Fibroblast of skin of back (primary cell): Measurements from ENCODE around the gene REC8.
"Not testable (repeated sequence)": the region's sequence is repeated elsewhere in the genome, so short reads cannot be mapped to it uniquely, and the experiment has no call there.

Experiments used
- DNase-seq: peaks from one replicate; pipeline ENCODE4 v3.0.0-alpha.2; 2013

The REC8 gene

DNA sequence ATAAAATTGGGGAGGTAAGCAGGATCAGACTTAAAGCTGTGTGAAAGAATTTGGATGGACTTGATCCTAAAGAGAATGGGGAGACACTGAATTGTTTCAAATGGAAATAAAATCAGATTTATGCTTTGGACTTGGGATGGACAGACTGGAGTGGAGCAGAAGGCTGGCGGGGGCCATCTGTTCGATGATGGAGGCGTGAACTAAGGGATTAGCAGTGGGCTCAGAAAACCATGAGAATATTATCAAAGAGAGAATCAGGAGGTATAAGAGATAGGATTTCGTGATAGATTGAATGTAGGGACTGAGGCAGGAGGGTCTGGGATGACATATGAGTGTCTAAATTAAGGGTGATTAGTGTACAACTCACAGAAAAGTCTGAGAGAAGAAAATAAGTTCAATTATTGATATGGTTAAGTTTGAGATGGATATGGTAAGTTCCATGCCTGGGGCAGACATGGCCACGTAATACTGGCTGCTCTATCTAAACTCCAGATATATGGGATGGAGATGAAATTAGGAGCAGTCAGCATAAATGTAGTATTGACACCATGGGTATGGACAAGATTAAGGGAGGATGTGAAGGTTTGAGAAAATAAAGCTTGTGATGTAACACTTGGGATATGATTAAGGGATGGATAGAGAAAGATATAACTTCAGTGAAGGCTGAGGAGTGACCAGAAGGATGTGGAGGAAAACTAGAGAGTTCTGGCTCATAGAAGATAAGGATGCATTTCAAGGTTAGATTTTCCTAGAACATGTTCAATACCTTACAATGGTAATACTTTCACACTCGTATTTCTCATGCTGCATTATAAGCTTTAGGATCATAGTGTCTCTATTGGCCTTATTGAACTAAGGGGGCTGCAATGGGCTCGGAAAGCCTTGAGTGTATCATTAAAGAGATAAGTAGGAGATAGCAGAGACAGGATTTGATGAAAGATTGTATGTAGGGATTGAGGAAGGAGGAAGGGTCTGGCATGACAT is 32.6 kb downstream of the REC8 start:
- no peak for DNase-seq

DNA sequence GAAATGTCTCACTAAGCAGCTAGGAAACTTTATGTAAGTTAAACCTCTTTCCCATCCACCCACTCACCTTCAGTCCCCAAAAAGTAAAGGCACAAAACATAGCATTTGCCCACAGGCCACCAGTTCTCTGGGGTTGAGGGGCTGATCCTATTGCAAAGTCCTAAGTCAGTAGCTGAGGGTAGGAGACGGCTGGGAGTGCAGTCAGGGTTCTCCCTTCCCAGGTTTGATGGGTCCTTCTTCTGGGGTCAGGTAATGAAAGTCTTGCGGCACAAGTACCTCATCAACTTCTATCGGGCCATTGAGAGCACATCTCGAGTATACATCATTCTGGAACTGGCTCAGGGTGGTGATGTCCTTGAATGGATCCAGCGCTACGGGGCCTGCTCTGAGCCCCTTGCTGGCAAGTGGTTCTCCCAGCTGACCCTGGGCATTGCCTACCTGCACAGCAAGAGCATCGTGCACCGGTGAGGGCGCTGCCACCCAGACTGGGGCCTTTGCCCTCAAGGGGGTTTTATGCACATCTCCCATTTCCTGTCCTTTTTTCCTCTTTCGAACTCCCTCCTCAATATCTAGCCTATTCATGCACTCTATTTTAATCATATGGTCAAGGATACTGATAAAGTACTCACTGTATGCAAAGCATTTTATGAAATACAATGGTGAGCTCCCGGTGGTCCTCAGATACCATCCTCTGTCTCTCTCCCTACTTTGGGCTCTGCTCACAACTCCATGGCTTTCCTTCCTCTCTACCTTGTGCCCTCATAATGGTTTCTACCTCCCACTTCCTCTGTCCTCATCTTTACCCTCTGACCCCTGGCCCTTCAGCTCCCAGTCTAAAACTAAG is 34.6 kb downstream of the REC8 start:
- DNase-seq, result no peak

DNA sequence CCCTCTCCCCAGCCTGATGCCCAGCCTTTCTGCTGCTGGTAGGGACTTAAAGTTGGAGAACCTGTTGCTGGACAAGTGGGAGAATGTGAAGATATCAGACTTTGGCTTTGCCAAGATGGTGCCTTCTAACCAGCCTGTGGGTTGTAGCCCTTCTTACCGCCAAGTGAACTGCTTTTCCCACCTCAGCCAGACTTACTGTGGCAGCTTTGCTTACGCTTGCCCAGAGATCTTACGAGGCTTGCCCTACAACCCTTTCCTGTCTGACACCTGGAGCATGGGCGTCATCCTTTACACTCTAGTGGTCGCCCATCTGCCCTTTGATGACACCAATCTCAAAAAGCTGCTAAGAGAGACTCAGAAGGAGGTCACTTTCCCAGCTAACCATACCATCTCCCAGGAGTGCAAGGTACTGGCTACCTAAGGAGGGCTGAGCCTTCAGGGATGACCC is 35.2 kb downstream of the REC8 start:
- no peak for DNase-seq

DNA sequence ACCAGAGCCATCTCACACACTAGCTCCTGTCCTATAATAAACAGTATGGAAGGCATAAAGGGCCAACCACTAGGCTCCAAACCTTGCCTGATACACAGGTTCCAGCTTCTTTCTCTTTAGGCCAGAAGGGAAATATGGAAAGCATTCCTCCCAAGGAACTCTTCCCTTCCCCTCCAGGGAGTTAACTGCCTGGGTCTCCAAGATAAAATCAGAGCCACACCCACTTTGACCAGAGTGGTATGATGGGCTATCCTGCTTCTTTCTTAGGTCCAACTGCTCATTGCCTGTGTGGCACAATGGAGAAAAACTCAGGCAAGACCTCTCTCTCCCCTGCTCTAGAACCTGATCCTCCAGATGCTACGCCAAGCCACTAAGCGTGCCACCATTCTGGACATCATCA is 35.7 kb downstream of the REC8 start:
- no peak for DNase-seq

DNA sequence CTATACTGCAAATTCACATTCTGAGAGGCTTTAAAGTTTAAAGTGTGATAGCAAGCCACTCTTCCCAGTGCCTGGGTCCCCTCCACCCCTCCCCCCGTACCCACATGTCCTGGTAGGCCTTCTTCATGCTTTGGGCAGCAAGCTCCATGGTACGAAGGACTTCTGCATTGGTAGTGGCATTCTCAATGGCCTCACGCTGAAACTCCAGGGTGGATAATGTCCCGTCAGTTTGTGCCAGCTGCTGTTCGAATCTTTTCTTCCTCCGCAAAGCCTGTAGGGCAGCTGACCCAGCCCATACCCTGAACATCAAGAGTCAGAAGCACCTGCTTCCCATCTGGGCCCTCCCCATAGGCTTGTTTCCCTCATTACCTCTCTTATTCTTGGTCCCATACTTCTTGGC is 39.4 kb downstream of the REC8 start:
- DNase-seq, result no peak

DNA sequence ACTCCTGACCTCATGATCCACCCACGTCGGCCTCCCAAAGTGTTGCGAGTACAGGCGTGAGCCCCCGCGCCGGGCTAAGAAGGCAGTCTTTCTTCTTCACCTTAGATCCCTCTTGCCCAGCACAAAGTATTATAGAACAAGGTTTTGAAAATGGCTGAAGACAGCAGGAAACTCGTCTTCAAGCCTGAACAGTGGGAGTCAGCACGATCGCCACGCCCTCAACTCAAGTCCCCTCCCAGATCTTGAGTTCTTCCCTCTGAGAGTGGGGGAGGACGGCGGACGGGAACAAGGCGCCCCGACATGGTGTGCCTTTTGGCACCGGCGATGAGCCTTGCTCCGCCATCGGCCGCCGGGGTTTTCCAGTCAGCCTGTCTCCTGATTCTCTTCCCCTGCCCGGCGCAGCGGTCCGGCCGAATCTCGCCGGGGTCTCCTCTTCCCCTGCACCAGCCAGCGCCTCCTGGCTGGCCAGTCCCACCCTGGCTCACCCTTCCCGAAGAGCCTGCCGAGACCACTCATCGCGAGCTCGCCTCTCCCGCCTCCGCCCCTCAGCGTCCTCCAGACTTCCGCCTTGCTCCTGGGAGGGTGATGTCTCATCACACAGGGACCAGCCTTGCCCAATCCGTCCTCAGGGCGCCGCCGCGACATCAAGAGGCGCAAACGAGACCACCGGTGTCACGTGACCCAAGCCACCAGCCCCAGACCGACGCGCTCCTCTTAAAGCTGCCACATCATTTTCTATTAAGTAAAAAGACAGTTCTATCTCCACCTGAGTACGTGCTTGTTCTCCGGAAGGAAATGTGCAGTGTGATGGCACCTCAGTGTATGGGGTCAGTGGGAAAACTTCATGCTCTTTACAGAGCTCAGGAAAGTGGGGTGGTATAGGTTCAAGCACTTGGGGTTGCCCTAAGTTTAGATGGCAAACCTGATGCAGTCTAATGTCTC is 41.3 kb downstream of the REC8 start, which contains the start of gene CHMP4A:
Gene CHMP4A, minus strand, starts transcription at position 565 of the 942 bp plus-strand sequence. Its CDS starts 49 bp downstream, at position 516.
- peak; percentile 99 for DNase-seq

DNA sequence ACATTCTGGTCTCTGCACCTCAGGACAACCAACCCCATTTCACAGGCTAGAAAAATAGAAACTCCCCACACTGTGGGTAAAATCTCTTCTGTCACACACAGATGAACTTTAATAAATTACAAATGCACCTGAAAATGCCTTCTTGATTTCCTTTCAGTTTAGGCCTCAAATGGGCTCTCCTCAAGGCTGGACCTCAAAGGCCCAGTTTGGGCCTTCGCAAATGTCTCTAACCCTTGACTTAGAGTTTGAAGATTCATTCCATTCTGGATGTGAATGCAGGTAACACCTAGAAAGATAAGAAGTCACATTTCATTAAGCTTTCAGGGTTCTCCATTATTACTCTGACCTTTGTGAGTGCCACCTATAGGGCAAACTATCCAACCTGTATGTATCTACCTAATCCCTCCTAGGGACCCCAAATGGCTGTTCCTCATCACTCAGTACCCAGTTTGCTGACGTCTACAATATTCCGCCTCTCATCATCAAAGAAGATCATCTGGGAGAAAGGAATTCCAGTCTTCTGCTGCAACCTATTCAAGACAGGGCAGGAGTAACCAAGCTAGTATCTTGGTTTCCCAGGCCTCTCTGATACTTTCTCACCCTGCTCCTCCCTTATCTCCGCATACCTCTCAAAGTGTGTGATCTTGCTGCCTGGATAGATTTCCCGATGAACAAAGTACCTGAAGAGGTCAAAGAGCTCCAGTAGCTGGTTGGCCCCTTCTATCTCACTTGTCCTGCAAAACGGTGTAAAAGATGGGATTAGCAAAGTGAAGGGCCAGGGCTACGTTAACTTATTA is 42.2 kb downstream of the REC8 start:
- DNase-seq, result no peak

DNA sequence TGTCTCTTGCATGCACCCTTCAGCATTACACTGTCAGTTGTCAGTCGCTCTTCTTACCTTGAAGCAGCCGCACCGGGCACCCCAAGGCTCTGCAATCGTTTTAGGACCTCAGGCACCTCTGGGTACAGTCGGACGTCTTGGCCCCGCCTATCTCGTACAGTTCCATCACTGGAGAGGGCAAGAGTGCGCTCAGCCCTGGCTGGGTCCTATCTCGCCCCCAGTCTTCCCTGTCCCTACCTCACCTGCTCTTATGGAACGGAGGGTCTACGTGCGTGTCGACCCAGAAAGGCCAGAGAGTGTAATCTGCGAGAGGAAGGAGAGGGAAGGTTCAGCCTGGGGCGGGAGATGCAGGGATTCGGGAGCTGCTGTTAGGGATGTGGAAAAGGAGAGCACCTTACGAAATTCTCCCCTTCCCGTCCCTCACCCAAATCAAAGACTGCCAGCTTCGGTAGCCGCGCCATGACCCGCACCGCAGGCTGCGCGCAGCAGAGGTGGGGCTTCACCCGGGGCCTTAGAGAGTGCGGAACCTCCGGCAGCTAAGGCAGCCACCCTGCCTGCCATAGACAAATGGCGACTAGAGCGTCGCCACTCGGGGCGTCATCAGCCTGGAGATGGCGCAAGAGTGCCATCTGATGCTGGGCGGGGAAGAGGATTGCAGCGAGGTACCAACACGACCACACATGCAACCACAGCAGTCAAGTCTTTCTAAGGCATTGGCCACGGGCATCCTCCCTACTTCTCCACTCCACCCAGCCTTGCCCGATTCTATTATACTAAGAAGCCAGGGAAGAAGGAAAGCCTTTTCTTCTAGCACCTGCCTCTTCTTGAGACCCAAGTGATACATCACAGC is 43.8 kb downstream of the REC8 start, which contains the start of gene MDP1:
Gene MDP1, minus strand, starts transcription at position 572 of the 850 bp plus-strand sequence. Its CDS starts 111 bp downstream, at position 461.
- DNase-seq, result peak; percentile 86

DNA sequence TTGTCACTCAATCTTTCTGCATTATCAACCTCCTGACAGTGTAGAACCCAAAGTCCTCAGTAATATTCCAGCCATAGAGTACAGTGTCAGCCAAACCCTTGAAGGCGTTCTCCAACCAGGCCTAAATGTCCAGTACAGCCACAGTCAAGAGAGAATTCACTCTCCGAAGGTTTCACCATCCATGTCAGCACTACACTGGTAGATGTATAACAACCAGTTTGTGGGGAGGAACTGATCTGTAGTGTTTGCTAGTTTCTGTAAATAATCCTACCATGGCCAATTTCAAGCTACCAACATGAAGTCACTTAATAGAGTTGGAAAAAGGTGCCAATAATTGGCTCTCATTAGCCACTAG is 44.4 kb downstream of the REC8 start:
- DNase-seq, result no peak

DNA sequence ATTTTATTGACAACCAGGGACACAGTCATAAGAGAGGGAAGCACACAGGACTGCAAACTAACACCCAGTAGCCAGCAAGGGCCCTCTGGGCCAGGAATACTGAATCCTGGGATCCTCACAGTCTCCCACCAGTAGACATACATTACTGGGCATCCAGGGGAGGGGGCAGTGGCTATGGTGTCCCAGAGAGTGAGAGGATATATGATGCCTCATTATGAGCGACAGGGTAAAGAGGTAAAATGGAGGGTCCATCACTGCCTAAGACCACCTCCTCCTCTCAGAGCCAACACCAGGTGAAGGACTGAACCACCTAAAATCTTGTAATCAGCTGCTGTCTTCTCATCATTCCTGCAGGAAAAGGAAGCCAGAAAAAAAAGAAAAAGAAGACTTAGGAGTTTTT is 45.0 kb downstream of the REC8 start:
- DNase-seq, result not testable (repeated sequence)

DNA sequence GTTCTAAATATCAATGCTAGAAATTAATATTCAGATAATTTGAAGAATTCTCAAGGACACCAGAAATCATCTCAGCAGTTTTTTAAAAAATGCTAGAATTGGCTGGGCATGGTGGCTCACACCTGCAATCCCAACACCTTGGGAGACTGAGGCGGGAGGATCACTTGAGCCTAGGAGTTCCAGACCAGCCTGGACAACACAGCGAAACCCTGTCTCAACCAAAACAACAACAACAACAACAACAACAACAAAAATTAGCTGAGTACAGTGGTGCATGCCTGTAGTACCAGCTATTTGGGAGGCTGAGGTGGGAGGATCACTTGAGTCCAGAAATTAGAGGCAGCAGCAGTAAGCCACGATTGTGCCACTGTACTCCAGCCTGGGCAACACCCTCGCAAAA is 47.2 kb downstream of the REC8 start:
- DNase-seq, result no peak

DNA sequence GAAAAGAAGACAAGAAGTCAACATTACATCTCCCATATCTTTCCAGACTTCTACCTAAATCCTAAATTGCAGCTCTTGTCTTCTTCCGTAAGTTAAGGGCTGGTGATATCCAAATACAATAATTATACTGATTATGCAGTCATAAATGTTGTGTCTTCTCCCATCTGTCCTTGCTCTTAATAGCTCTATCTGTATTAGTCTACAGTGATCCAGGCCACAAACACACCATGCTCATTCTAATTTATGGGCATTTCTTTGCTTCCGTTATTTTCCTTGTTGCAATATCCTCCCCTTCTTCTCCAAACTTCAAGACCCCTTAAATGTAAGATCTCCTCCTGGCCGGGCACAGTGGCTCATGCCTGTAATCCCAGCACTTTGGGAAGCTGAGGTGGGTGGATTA is 47.6 kb downstream of the REC8 start:
- DNase-seq, result no peak

DNA sequence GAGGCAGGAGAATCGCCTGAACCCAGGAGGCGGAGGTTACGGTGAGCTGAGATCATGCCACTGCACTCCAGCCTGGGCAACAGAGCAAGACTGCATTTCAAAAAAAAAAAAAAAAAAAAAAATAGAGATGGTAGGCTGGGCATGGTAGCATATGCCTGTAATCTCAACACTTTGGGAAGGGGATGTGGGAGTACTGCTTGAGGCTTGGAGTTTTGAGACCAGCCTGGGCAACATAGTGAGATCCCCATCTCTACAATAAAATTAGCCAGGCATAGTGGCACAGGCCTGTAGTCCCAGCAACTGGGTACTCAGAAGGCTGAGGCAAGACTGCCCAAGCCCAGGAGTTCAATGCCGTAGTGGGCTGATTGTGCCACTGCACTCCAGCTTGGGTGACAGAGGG is 51.1 kb downstream of the REC8 start:
- DNase-seq, result not testable (repeated sequence)

DNA sequence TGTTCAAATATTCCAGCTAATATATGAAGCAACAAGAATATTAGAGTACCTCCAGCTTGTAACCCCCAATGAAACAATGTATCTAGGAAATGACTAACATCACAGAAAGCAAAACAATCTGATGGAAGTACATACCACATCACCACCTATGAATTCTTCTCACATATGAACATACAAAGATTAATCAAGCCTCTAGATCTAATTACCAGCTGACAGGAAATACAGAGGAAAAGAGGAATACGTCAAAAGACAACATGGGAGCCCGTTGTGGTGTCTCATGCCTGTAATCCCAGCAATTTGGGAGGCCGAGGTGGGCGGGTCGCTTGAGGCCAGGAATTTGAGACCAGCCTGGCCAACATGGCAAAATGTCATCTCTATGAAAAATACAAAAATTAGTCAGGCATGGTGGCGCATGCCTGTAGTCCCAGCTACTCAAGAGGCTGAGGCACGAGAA is 52.8 kb downstream of the REC8 start:
- peak; percentile 83 for DNase-seq

DNA sequence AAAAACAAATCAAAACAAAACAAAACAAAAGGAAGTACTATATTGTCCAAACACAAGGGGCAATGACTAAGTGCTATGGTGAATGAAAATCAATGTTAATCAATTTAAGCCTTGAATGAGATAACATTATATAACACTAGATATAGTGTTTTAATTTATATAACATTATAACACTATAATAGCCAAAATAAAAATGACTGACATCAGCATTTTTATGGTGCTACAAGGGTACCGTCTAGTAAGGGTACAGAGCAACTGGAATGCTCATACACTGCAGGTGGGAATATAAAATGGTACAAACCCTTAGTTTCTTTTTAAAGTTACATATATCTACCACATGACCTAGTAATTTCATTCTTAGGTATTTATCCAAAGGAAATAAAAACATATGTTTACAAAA is 54.6 kb downstream of the REC8 start:
- no peak for DNase-seq

DNA sequence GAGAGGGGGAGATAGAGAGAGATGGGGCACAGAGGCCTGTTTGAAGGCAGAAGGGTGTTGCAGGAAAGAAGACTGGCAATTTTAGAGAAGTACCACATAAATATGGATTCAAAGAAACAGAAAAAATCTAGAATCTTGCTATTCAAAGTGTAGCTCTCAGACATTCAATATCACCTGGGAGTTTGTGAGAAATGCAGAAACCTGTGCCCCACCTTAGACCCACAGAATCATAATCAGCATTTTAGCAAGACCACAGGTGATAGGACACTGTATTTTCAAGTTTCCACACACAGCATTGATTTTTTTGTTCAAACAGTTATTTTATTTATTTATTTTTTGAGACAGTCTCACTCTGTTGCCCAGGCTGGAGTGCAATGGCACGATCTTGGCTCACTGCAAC is 57.0 kb downstream of the REC8 start:
- DNase-seq, result no peak
